Stimulated activated naive CD4-positive, alpha-beta T cell treated with Interleukin-2 at 50 U/mL for 16 hours (primary cell): Measurements from ENCODE around the gene LDLRAD4.

Source experiments
- DNase-seq: peaks from one replicate; lab custom pipeline; 2025; lab: John Stamatoyannopoulos, UW

The LDLRAD4 gene

DNA sequence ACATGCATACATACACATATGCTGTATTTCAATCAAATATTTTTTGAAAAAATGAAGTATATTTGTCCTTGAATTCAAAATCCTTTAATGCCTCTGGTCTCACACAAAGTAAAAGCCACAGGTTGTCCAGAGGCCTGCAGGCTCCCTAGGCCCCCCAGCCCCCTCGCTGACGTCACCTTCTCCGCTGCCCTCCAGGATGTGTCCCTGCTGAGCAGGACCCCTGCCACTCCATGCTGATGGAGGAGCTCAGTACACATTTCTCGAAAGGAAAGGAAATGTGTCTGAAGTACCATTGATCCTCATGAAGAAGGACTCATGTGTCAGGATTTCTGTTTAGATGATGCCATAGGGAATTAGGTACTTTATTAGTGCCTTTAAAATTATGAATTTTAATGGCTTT is 212.1 kb downstream of the LDLRAD4 start:
- no peak for DNase-seq

DNA sequence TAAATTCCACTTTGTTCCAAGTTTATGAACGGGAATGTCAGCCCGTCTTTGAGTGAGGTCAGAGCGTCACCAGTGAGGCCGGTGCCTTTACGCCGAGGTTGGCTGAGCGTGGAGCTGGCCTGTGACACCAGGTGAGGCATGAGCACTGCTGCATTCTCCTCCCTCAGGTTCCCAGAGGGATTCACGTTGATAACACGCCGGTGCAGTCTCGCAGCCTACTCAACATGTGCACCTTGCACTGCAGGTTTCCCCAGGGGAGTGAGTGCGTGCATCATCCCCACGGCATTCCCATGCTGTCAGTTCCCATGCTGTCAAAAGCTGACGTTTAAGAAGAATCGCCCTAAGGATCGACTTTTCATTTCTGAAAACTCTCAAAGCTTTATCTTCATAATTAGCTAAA is 213.3 kb downstream of the LDLRAD4 start:
- DNase-seq = no peak

GRCh38 chr18:13433125-13433524 is 214.6 kb downstream of the LDLRAD4 start:
- DNase-seq = no peak

GRCh38 chr18:13433685-13434084 is 215.1 kb downstream of the LDLRAD4 start:
- DNase-seq = no peak

DNA sequence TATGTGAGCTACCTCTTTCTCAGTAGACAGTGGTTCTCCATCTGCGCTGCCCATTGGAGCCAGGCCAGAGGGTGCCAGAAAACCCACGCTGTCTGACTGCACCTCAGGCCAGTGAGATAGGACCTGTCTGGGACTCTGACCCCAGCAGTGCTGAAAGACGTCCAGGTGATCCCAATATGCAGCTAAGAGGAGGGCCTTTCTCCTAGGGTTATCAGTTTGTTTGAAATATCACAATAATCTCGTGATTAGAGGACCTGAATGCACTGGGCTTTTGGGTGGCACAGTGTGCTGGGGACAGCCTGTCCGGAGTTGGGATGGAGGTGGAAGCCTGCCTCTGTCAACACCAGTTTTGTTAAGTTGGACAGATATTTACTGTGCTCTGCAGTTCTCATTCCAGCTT is 216.3 kb downstream of the LDLRAD4 start:
- no peak for DNase-seq

DNA sequence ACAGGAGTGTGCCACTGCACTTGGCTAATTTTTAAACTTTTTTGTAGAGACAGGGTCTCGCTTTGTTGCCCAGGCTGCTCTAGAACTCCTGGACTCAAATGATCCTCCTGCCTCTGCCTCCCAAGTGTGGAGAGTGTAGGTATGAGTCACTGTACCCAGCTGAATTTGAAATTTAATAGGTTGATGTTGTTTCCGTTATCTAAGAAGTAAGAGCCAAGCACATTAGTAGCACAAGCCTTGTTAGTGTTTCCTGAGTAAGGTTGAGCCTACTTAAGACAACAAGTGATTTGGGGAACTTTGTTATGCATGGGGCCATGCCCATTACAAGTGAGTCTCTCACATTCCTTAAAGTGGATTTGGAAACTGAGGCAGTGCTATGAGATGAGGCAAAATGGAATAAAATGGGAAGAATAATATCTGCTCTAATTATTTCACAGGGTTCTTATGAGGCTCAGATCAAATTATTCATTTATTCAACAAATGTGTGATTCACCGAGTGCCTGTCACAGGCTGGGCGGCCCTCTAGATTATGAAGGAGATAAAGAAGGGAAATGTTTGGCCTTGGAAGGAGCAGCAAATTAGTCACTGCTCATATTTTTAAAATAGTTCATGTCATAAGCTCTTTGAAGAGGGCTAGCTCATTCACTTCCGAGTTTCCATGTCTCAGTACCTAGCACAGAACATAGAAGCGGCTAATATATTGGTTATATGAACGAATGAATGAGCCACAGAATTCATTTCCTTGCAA is 217.2 kb downstream of the LDLRAD4 start:
- no peak for DNase-seq

DNA sequence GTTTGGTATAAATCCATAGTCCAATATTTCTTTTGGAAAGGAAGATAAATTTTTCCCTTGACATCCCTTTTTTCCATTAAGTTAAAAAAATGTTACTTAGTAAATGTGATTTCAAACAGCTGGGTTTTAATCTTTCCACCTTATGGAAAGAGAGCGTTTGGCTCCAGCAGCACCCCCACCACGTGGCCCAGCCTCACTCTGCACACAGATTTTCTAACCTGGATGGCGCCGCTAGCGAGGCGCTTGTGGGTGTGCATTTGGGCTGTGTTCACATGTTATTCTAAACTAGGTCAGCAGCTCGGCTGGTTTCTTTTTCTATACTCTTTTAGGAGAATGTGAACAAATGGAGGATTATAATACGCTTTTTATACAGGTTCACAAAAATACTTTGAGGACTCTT is 218.0 kb downstream of the LDLRAD4 start:
- DNase-seq = peak; percentile 43

- peak; percentile 18 for DNase-seq
Measured at GRCh38 chr18:13437034-13437433, 218.5 kb downstream of the LDLRAD4 start.

DNA sequence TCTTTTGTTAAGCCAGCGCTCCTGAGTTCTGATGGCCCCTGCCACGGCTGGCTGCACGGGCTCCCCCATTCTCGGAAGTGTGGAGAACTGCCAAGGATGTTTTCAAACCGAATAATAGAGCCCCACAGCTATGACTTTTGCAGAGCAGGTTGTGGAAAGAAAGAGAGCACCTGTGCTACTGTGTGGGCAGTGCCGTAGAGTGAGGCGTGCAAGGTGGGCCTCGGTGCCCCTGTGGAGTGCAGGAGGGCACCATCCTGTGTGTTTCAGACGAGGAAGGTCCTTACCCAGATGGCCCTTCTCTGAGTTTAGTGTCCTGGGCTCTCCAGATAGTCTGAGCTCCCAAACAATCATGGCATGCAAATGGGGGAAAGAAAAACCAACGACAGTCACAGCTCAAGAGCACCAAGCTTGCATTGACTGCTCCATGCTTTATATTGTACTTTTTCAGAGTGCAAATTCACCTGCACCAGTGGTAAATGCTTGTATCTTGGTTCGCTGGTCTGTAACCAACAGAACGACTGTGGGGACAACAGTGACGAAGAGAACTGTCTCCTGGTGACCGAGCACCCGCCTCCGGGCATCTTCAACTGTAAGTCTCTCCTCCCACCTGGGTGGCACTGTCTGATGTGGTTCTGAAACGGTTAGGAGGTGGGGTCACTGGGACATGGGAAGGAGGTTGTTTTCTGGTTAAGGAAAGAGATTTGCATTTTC is 219.4 kb downstream of the LDLRAD4 start:
- DNase-seq = peak; percentile 58

DNA sequence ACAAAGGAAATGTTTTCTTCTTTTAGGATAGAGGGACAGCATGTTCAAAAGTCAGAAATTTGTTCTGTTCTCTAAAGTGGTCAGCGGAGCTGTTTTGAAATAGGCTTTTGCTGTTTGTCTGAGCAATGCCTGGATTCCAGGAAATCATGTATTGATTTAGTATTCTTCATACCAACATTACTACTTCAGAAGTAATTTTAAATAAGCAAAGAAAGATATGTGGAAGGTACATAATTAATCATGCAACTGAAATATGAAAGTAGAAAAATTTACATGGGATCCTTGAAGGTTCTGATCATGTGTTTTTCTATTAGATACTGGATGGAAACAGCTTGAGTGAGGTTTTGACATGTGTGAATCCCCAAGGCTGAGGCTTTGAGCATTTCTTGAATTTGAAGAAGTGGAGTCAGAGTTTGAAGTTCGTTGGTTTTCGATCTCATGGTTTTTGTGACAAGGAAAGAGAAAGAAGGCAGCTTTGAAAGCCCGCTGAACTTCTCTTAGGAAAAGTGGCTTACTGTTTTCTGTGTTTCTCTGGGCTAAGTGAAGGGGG is 220.0 kb downstream of the LDLRAD4 start:
- DNase-seq = no peak

DNA sequence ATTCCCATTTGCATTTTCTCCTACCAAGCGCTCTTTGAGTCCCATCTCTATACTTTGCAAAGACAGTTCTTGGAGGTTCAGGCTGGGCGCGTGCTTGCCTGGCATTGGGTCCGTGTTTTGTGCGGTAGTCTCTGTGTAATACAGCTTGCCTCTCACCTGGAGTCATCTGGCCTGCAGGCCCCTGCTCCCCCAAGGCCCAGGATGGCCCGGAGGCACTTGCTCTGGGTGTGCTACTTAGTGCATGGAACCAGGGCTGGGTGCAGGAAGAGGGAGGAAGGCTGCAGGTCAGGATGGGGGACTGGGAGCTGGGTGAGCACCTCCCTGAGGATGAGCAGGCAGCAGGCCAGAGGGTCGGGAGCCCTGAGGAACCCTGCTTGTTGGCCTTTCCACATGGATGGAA is 220.9 kb downstream of the LDLRAD4 start:
- DNase-seq = no peak

- no peak for DNase-seq
Measured at GRCh38 chr18:13440277-13441248, 222.0 kb downstream of the LDLRAD4 start.

DNA sequence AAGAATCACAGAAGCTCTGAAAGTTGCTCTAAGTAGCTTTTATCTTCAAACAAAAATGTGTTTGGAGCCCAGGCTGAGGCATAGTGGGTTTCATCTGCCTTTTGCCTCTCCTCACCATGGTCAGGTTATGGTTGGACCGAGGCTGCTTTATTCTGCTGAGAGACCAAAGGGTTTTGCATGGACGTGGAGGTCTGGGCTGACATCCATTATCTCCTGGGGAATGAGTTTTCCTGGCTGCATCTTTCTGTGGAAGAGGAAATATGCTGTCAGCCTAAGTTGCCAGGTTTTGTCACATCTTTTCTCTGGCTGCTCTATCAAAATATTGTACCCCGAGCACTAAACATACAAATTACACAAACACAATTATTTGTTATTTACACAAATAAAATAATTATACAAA is 223.2 kb downstream of the LDLRAD4 start:
- DNase-seq = no peak

DNA sequence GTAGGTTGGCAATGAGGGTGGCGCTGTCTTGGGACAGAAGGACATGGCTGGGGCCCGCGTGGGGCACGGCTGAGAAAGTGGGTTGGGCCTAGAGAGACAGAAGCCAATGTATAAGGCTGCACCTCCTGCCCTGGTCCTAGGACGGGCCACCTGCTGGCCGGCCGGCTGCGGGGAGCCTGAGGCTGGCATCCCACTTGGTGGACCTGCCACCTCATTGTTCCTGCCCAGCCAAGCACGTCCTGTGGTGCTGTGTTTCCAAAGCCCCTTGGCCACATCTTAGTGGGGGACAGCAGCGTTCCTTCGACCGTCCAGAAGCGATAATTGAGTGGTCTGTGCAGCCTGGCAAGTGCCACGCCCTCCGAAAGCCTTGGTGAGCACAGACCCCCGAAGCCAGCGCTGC is 223.9 kb downstream of the LDLRAD4 start:
- DNase-seq = no peak

- DNase-seq = no peak
Measured at GRCh38 chr18:13443552-13443951, 225.0 kb downstream of the LDLRAD4 start.

DNA sequence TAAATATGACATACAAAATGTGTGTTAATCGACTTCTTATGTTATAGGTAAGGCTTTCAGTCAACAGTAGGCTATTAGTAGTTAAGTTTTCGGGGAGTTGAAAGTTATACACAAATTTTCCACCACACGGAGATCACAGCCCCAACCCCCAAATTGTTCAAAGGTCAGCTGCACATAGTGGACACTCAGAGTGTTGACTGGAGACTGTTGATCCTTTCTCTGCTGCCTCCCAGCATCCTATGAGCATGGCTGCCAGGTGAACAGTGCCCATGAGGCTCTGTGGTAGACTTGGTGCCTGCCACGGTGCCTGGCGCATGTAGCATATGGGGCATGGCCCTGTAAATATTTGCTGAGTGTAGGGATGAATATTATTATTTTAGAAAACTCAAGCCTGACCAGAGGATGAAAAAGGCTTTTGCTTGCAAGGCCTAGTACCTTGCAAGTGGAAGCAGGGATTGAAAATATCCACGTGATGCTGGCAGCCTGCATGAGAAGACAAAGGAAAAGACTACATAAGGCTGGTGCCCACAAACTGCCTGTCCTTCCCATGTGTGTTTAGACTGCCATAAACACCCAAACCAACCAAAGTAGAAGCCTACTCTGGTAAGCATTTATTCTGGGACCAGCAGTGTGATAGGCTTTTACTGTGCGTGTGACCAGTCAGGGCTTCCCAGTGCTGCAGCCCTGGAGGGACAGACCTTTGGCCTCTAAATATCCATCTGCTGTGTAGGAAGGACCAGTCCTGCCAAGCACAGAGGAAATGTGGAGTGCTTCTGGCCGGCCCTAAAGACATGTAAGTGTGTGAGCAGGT is 226.1 kb downstream of the LDLRAD4 start:
- DNase-seq = no peak

- no peak for DNase-seq
Measured at GRCh38 chr18:13445241-13445897, 226.8 kb downstream of the LDLRAD4 start.

DNA sequence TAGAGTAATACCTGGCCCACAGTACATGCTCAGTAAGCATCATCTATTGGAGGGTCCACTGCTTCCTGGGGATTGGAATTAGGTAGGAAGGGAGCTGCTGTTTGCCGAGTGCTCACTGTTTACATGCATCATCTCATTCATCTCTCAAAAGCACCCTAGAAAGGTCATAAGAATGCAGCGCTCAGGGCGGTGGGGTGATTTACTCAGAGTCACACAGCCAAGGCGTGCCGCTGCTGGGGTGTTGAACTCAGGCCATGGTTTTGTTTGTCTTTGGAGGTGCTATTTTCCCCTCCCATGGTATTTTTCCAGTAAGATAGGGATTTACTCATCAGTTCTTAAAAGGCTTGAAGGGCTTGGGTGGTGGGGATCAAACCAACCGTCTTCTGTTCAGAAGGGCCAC is 227.5 kb downstream of the LDLRAD4 start:
- DNase-seq = no peak

DNA sequence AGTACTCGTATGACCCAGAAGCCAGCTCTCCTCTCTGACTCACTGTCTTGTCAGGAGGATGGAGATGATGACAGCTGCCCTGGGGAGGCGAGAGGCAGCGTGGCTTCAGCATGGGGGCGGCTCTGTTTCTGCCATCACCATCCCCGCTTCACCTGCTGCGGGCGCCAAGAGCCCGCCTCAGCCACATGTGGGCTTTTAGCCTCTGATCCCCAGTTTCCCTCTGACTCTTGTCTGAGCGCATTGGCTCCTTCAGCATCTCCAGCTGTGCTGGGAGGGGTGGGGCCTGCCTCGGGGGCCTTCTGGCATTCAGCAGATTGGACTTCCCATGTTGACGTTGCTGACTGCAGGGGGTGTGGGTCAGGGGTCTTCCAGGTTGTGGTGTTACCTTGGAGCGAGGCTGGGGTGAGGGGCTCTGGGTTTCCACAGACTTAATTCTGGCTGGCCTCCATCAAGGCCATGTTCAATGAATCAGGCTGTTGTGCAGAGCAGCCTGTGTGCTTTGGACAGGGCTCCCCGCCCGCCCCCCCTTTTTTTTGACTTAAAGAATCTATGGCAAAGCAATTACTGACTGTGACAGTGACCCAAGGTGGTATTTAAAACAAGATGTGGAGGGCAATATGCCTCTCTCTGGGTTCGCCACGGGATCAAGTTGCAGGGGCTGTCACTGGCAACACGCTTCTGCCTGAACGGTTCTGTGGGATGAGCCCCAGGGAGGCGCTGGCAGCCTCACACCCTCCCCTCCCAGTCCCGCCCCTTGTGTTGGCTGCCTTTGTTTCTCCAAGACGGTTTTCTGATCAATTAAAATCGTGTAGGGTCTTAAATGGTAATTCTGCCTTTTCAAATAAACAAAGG is 228.3 kb downstream of the LDLRAD4 start:
- DNase-seq = no peak
